GM21526 (cell line): ENCODE results near the gene REPIN1.
"Not testable (repeated sequence)": the region's sequence is repeated elsewhere in the genome, so short reads cannot be mapped to it uniquely, and the experiment has no call there.

Experiments
- ATAC-seq: cut with Tn5 transposase; IDR thresholded peaks from one replicate; pipeline ENCODE4 v1.9.1; 2021; ENCODE audit warnings: moderate library complexity; ENCODE audit not compliant: unreplicated experiment, low FRiP score

Gene REPIN1

GRCh38 chr7:150374472-150374871 is 5.8 kb downstream of the REPIN1 start:
- no peak for ATAC-seq

GRCh38 chr7:150375662-150376521 is 7.3 kb downstream of the REPIN1 start:
- no peak for ATAC-seq

- ATAC-seq = no peak
These were observed 7.9 kb downstream of the REPIN1 start for GRCh38 chr7:150376560-150376959.

- ATAC-seq = no peak
These were observed 8.6 kb downstream of the REPIN1 start for GRCh38 chr7:150377196-150377595.

GRCh38 chr7:150377635-150378034 is 9.0 kb downstream of the REPIN1 start:
- no peak for ATAC-seq

- ATAC-seq = no peak
These were observed 9.7 kb downstream of the REPIN1 start for GRCh38 chr7:150378115-150378852.

GRCh38 chr7:150378853-150379440 is 10.3 kb downstream of the REPIN1 start, which contains the start of gene ZNF775:
TSS of gene ZNF775 (plus strand) at chr7:150379330. CDS start at chr7:150388471, 9,141 bp downstream.
- peak; percentile 80 for ATAC-seq

GRCh38 chr7:150379441-150380379 is 11.1 kb downstream of the REPIN1 start:
- no peak for ATAC-seq

- ATAC-seq = no peak
These were observed 11.8 kb downstream of the REPIN1 start for GRCh38 chr7:150380463-150380862.

GRCh38 chr7:150381096-150381495 is 12.5 kb downstream of the REPIN1 start:
- ATAC-seq = no peak

- ATAC-seq = no peak
These were observed 13.1 kb downstream of the REPIN1 start for GRCh38 chr7:150381785-150382122.

- no peak for ATAC-seq
These were observed 13.7 kb downstream of the REPIN1 start for GRCh38 chr7:150382123-150382843.

- ATAC-seq = no peak
These were observed 14.2 kb downstream of the REPIN1 start for GRCh38 chr7:150382844-150383225.

GRCh38 chr7:150383710-150384397 is 15.2 kb downstream of the REPIN1 start:
- no peak for ATAC-seq

- no peak for ATAC-seq
These were observed 16.0 kb downstream of the REPIN1 start for GRCh38 chr7:150384406-150385301.

- ATAC-seq = no peak
These were observed 16.7 kb downstream of the REPIN1 start for GRCh38 chr7:150385302-150385723.

- not testable (repeated sequence) for ATAC-seq
These were observed 17.3 kb downstream of the REPIN1 start for GRCh38 chr7:150385884-150386283.

- ATAC-seq = no peak
These were observed 19.7 kb downstream of the REPIN1 start for GRCh38 chr7:150388306-150388705.
